Muscle of leg (tissue), 11 donors: ENCODE data around the gene SPRN. TPM values are rescaled to one million over a fixed set of nuclear protein-coding genes. Genes with fewer than 3 reads are reported as not detected.
"Not testable (repeated sequence)": the region's sequence is repeated elsewhere in the genome, so short reads cannot be mapped to it uniquely, and the experiment has no call there.

Source experiments
- DNase-seq: peaks from one replicate; pipeline ENCODE4 v3.0.0; 2013
- H3K27ac ChIP-seq: one replicate; pipeline ENCODE4 v1.5.1; 2013; ENCODE audit warnings: mild to moderate bottlenecking, low read length, control low read depth
- H3K27me3 ChIP-seq: one replicate; pipeline ENCODE4 v1.6.1; 2013; ENCODE audit warnings: low read length; ENCODE audit not compliant: control insufficient read depth, insufficient read depth
- H3K36me3 ChIP-seq: one replicate; pipeline ENCODE4 v1.6.1; 2013; ENCODE audit warnings: low read length; ENCODE audit not compliant: control insufficient read depth, insufficient read depth
- H3K4me1 ChIP-seq: one replicate; pipeline ENCODE4 v1.6.1; 2013; ENCODE audit warnings: low read length; ENCODE audit not compliant: control insufficient read depth, insufficient read depth
- H3K4me3 ChIP-seq: one replicate; pipeline ENCODE4 v1.5.1; 2013; ENCODE audit warnings: low read length, control low read depth
- H3K9me3 ChIP-seq: replicated peaks from 2 replicates; pipeline ENCODE4 v1.6.1; 2013; ENCODE audit warnings: low read depth, low read length; ENCODE audit not compliant: control insufficient read depth
- WGBS: methylation state at CpG from one replicate; pipeline ENCODE4 v1.1.5; 2013; ENCODE audit warnings: missing lambda C conversion rate; ENCODE audit not compliant: insufficient coverage; 5-methylcytosine and 5-hydroxymethylcytosine counted together
- polyA plus RNA-seq, 8 donors: library from polyadenylated mRNA; unstranded; fragments of 120-200 nt; gene quantifications; one replicate each; pipeline versions ENCODE4 v1.2.1 to v1.2.3, GENCODE V29; 2013; ENCODE audit warnings: inconsistent platforms in 1 of 8, low replicate concordance in 1 of 8; ENCODE audit not compliant: insufficient read length in 8 of 8, insufficient read depth in 1 of 8
- total RNA-seq: library from RNA; stranded (reverse); fragments of 120-200 nt; gene quantifications from one replicate; pipeline ENCODE4 v1.2.4, GENCODE V29; 2013

Gene SPRN
- total and polyA plus RNA-seq, 9 donors: 0.53 to 4.4 (median 3.7) TPM

DNA sequence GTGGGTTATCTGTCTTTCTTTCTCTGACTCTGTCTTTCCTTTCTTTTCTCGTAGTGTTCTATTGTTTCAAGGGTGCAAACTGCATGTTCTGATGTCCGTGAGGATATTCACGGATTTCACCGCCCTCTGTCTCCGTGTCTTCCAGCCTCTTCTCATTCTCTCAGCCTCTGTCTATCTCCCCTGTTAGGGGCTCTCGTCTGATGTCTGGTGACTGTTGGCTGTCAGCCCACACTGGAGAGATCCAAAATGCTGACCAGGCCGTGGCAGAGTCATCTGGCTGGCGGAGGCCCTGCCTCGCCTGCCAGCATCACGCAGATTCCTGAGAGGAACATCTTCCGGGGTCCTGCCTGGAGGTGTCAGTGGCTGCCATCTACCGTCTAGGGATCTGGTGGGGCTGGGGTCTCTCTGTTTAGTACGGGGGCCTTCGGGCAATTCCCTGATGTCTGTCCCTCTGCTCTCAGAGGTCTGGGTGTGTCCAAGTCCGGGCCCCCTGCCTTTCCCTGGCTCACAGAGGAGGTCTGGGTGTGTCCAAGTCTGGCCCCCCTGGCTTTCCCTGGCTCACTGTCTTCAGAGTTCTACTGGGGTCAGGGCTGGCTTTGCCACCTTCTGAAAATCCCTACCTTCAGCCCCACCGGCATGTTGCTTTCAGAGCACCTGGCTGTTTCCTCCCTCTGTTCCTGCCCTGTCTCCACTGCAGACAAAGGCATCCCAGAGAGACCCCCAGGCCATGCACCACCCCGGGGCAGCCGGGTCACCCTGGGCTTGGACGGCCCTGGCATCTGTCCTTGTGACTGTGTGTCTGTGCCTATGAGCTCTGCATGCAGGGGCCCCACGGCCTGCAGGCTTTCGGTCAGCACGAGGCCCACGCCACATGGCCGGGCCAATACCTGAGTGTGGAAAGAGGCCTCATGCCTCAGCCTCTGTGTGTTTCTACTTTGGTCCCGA is 15.4 kb upstream of the SPRN start:
- Histone ChIP-seq H3K9me3 (no peaks in the 10 kb centered on the region), H3K36me3 (no peaks in the 10 kb centered on the region), H3K4me3 (no peak overlapping the region), H3K27ac (no peak overlapping the region), H3K27me3 (no peaks in the 10 kb centered on the region), H3K4me1 (no peaks in the 10 kb centered on the region)
- 82% methylated on average over 23 of the region's 25 CpGs for WGBS
- no peak for DNase-seq

DNA sequence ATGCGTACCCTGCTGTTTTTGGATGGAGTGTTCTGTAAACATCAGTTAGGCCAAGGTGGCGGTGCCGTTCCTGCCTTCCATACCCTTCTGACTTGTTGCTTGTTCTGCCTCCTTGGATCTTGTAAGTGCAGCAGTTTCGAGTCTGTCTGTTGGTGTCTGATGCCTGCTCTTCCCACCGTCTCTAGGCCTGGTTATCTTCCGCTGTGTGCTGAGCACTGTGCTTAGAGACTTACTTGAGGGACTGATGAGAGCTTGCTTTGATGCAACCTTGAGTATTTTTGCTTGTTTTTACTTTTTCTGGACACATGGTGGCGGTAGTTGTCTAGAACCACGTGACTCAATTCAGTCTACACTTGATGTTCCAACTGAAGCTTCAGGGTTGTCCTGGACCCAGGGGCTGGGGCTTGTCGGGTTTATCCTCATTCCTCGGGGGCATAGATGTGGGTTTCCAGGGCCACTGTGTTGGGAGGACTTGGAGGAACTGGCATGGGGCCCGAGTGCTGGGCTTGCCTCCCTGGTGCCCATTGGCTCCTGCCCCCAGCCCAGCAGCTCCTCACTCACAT is 14.4 kb upstream of the SPRN start:
- no peak for DNase-seq
- Histone ChIP-seq H3K36me3 (no peaks in the 10 kb centered on the region), H3K9me3 (no peaks in the 10 kb centered on the region), H3K27me3 (no peaks in the 10 kb centered on the region), H3K4me3 (no peak overlapping the region), H3K27ac (no peak overlapping the region), H3K4me1 (no peaks in the 10 kb centered on the region)
- WGBS: 72% methylated on average over 6 of the region's 11 CpGs

DNA sequence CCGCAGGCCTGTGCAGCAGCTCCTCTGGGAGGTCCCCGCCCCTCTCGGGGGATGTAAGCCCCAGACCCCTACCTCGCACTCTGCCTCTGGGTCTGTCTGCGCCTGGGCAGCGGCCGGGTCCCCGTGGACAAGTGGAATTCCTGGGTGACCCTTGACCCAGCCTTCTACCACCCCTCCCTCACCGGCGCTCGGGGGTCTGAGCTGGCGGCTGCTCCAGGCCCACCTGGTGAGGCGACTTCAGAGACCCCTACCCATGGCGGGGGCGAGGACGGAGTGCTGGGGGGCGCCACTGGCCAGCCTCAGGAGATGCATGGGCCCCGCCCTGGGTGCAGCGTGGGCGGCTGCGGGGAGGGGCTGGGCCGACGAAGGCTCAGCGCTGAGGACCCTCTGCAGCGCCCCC is 8.4 kb upstream of the SPRN start:
- whole genome bisulfite sequencing: no CpG with 5 or more reads among the region's 25 CpGs
- DNase-seq, H3K9me3 ChIP-seq, H3K27me3 ChIP-seq, H3K4me1 ChIP-seq, H3K27ac ChIP-seq, H3K36me3 ChIP-seq, H3K4me3 ChIP-seq: not testable (repeated sequence)

DNA sequence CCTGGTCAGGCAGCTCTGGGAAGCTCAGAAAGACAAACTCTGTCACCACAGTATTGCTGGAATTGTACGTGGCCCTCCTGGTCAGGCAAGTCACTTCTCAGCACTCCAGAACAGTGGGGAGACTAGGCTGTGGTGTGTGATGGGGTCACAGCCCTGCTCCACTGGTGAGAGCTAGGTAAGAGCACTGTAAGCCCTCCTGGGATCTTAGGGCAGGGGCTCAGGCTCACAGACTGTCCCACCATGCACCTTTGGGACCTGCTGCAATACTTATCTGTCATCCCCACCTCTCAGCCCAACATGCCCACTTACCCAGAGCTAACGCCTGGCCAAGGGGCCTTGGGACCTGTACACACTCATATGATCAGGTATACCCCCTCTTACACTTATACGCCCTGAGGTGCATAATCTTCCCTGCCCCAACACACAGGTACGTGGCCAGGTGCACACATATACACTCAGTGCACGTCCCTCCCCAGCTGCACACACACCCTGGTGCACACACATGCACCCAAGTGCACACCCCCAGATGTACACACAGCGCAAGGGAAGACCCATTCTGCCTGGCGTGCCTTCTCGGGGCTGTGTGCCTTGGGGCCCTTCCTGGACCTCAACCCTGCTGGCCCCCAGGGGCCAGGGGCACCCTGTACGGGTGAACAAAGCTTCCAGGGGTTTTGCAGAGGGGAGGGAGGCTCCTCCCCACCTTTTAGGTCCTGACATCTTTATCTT is 7.6 kb upstream of the SPRN start:
- not testable (repeated sequence) for H3K4me1 ChIP-seq, H3K27ac ChIP-seq, DNase-seq, H3K9me3 ChIP-seq, H3K36me3 ChIP-seq, H3K27me3 ChIP-seq, H3K4me3 ChIP-seq
- no CpG with 5 or more reads among the region's 9 CpGs for WGBS

DNA sequence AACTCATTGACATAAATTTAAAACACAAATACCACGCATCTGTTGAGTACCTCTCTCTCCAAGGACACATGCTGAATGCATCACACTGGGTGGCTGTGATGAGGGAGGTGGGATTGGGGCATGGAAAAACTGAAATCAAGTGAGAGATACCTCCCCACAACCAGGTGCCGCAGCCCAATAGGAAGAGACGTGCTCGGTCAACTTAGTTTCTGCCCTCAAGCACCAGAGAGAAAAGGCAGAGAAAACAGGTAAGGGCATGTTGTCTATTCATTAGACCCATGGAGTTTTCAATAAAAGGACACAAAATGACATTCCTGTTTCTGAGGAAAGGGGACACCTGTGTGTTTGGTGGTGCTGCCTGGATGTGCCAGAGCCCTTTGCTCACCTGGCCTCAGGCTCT is 5.1 kb upstream of the SPRN start:
- not testable (repeated sequence) for DNase-seq, H3K27me3 ChIP-seq, H3K27ac ChIP-seq, H3K36me3 ChIP-seq, H3K4me3 ChIP-seq, H3K4me1 ChIP-seq, H3K9me3 ChIP-seq
- WGBS: no CpG with 5 or more reads among the region's 4 CpGs

DNA sequence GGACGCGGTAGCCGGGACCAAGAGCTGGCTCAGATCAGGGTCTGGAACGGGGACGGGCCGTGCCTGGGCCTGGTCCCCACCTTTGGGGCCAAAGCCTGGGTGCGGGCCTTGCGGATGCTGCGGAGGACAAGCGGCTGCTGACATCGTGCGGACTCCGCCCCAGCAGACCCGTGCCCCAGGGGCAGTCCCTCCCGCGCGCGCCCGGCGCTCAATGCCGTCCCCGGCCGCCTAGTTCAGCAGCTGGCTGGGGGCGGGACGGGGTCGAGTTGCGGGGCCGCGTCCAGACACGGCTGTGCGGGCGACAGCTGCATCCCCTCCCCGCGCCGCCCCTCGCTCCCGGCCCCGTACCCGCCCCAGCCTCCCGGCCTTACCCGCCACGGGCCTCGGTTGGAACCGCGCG is 323 bp downstream of the SPRN start:
- H3K4me3 ChIP-seq, H3K27me3 ChIP-seq, H3K9me3 ChIP-seq, H3K27ac ChIP-seq, DNase-seq: not testable (repeated sequence)
- no CpG with 5 or more reads among the region's 46 CpGs for WGBS
- Histone ChIP-seq H3K4me1 (peaks cover 14% of the 10 kb centered on the region), H3K36me3 (peaks cover 16% of the 10 kb centered on the region)

DNA sequence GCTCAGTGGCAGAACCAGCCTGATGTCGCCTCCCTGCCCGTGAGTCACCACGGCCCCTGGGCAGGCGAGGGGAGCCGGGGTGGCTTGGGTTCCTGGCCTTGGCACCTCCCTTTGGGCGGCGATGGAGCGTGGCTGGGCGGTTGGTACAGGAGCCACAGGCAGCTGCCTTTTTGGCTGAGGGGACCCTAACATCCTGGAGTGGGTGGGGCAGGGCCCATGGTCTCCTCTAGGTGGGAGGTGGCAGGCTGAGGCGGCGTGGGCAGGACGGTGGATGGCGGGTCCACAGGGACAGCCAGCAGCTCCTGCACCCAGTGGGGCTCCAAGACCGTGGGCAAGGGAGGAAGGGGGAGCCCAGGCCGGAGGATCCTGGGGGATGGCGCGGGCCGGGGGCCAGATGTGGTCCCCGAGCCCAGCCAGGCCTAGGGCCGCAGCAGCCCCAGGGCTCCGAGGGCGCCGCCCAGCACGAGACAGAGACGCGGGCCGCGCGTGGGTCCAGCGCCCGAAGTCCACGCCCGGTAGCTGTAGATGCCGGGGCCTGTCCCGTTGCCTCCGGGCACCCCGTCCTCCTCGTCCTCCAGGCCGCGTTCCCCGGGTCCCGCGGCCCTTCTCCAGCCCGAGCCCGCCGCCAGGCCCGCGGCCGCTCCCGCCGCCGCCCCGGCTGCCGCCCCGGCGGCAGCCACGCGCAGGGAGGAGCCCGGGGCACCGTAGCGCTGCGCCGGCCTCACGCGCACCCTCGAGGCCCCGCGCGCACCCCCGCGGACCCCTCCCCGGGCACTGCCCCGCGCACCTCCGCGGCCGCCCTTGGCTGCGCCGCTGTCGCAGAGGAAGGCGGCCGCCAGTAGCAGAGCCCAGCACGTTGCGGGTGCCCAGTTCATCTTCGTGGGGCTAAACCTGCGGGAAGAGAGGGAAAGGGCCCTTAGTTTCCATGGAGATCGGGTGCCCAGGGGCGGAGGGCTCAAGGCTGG is 1.3 kb downstream of the SPRN start:
- H3K27me3 ChIP-seq: peaks cover 4% of the 10 kb centered on the region
- H3K4me1 ChIP-seq: peaks cover 14% of the 10 kb centered on the region
- WGBS: 13% methylated on average over 82 of the region's 88 CpGs
- no peak overlapping the region for H3K4me3 ChIP-seq
- H3K27ac ChIP-seq: no peak overlapping the region
- H3K36me3 ChIP-seq: peaks cover 24% of the 10 kb centered on the region
- DNase-seq: no peak
- no peaks in the 10 kb centered on the region for H3K9me3 ChIP-seq

DNA sequence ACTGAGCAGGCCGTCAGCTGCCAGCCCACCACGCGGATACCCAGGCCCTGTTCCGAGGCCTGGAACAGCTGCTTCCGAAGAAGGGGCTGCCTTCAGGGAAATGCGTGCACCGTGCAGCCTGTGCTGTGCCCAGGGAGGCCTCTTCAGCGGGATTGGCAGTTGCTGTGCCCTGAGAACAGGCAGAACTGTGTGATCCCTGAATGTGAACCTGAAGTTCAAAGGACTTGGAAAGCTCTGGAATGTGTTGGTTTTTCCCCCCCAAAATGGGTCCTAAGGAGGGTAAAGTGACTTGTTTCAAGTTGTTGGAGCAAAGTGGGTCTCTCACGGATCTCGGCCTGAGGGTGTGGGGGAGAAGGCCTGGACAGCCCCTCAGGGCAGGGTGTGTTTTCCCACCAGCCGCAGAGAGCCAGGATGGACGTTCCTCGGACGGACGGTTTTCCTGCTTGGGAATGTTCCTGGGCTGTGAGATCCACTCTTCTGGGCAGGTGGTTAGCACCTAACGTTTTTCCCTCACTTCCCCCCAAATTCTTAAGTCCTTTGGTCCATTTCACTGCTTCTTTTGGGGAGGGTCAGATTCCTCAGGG is 2.1 kb downstream of the SPRN start:
- H3K27ac ChIP-seq: peak overlapping the region; percentile 25
- no peaks in the 10 kb centered on the region for H3K9me3 ChIP-seq
- 64% methylated on average over 12 of the region's 16 CpGs for WGBS
- peaks cover 24% of the 10 kb centered on the region for H3K36me3 ChIP-seq
- H3K27me3 ChIP-seq: peaks cover 4% of the 10 kb centered on the region
- H3K4me1 ChIP-seq: peaks cover 14% of the 10 kb centered on the region
- no peak overlapping the region for H3K4me3 ChIP-seq
- peak; percentile 37 for DNase-seq

DNA sequence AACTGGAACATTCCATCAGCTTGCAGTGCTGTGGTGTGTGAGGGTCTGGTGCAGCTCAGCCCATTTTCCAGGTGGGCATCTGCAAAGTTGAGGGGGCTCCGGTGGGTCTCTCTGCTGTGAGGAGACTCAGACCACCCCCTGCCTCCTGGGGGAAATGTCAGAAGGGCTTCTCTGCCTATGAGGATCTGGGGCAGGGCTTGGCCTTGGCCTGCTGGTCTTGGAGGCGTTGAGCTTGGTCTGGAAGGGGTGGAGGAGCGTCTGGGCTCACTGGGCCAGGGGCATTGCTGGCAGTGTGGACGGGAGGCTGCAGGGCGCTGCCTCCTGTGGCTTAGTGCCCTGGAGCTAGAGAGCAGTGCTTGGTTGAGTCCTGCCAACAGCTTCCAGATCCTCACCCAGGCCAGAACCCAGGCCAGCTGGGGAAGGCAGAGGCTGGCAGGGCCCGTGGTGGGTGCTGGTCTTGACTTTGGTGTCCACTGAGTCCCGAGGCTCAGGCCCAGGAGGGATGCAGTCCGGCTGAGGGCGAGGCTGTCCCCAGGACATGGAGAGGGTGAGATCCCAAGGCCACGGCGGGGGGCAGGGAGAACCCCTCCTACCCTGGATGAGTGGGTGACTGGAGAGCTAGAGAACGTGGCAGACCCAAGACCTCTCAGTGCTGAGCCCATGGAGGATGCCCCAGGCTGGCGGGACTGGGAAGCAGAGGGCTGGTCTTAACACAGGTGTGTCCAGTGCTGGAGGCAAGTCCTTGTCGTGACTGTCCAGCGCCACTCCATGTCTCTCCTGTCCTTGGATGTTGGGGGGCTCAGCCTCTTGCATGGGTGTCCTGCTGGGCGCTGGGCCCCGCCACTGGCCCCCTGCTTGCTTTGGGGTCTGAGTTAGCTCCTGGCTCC is 2.8 kb downstream of the SPRN start:
- Histone ChIP-seq H3K36me3 (peaks cover 24% of the 10 kb centered on the region), H3K4me3 (no peak overlapping the region), H3K4me1 (peaks cover 14% of the 10 kb centered on the region), H3K27me3 (peaks cover 4% of the 10 kb centered on the region), H3K27ac (peak overlapping the region; percentile 24), H3K9me3 (no peaks in the 10 kb centered on the region)
- WGBS: 85% methylated on average over 15 of the region's 17 CpGs
- no peak for DNase-seq
